ENCODE measurements around the gene CCSER1.
A peak's percentile ranks its signal among the peaks of the same experiment; 100 is the strongest.

CCSER1 gene

DNA sequence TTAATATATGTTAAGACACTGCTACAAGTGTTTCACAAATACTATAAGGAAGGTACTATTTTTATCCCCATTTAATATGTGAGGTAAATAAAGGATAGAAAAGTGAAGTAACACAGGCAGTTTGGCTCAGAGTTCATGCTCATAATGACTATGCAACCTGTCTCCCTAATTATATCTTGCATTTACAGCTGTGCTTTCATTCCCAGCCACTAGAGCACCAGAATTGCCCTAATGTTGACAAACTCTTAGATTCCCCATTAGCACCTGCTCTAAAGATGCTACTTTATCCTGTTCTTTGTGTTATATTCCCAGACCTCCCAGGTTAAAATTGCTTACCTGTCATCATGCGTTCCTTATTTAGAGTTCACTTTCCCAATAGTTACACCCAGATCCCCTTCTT, 833.6 kb downstream of the CCSER1 start:
- H3K9me3 ChIP-seq, result no peaks in the 10 kb centered on the region
- H3K27me3 ChIP-seq, result no peaks in the 10 kb centered on the region
- H3K4me1 ChIP-seq, result peaks cover 9% of the 10 kb centered on the region; the same call in 1 of the 2 replicates
- no peaks in the 10 kb centered on the region for H3K36me3 ChIP-seq
- no peak for DNase-seq
- no peak overlapping the region for H3K4me3 ChIP-seq (ENCODE audit: low read depth, low read length)
- TF ChIP-seq, protein P1, sequence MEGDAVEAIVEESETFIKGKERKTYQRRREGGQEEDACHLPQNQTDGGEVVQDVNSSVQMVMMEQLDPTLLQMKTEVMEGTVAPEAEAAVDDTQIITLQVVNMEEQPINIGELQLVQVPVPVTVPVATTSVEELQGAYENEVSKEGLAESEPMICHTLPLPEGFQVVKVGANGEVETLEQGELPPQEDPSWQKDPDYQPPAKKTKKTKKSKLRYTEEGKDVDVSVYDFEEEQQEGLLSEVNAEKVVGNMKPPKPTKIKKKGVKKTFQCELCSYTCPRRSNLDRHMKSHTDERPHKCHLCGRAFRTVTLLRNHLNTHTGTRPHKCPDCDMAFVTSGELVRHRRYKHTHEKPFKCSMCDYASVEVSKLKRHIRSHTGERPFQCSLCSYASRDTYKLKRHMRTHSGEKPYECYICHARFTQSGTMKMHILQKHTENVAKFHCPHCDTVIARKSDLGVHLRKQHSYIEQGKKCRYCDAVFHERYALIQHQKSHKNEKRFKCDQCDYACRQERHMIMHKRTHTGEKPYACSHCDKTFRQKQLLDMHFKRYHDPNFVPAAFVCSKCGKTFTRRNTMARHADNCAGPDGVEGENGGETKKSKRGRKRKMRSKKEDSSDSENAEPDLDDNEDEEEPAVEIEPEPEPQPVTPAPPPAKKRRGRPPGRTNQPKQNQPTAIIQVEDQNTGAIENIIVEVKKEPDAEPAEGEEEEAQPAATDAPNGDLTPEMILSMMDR (IDR thresholded peaks at IDR 0.05; ENCODE audit: low read depth, low read length), result peak; percentile 24; the same call in 1 of the 2 replicates

DNA sequence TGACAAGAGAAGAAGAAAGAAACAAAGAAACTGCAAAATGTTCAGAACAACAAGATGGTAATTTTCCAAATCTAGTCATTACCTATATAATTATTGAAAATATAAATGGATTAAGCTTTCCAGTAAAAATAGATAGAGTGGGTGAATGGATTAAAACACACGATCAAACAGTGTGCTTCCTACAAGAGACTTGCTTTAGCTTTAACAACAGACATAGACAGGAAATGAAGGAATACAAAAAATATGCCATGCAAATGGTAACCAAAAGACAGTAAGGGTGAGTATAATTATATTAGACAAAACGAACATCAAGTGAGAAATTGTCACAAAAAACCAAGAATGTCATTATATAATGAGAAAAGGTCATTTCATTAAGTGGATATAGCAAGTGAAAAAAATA, 842.8 kb downstream of the CCSER1 start:
- TF ChIP-seq, protein P1 (IDR thresholded peaks at IDR 0.05; ENCODE audit: low read depth, low read length), result no peak

DNA sequence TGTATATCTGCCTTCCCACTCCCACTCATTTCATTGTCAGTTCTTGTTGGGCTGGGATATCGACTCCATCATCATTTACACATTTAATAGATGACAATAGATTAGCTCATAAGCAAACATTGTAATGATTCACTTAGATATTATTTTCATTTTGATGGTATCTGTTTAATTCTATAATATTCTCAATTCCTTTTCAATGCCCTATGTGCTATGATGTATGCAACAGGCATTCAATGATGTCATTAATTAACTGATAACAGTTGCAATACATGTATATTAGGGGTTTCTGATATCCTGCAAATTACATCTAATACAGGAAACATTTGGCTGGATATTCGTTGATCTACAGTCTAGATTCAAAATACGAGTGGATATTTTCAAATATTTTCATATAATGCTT, 850.5 kb downstream of the CCSER1 start:
- no peak for DNase-seq
- Histone ChIP-seq H3K27me3 (no peaks in the 10 kb centered on the region), H3K4me3 (ENCODE audit: low read depth, low read length) (no peak overlapping the region), H3K9me3 (no peaks in the 10 kb centered on the region), H3K36me3 (no peaks in the 10 kb centered on the region), H3K4me1 (peaks cover 8% of the 10 kb centered on the region)
- TF ChIP-seq, protein P1 (IDR thresholded peaks at IDR 0.05; ENCODE audit: low read depth, low read length), result no peak

More for the DNA sequence above, 842.8 kb downstream of the CCSER1 start:
- H3K27me3 ChIP-seq, result no peaks in the 10 kb centered on the region
- no peak for DNase-seq
- no peak overlapping the region for H3K4me3 ChIP-seq (ENCODE audit: low read depth, low read length)
- H3K9me3 ChIP-seq, result no peaks in the 10 kb centered on the region
- no peaks in the 10 kb centered on the region for H3K36me3 ChIP-seq
- H3K4me1 ChIP-seq, result no peaks in the 10 kb centered on the region

DNA sequence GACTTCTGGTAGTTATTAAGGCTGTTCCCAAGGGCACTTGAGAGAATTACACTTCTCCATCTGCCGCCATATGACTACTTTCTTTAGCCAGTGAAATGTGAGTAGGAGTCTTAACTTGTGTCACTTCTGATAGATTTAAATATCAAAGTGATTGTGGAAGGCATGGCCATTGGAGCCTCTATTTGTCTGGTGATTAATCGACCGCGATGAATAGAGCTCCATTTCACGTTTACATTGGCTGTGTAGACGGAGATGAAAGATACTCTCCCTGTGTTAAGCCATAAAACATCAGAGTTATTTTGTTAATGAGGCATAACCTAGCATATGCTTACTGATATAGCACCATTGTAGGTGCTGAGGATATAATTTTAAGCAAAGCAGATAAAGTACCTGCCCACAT, 852.4 kb downstream of the CCSER1 start:
- Histone ChIP-seq H3K4me3 (ENCODE audit: low read depth, low read length) (no peak overlapping the region), H3K4me1 (peaks cover 8% of the 10 kb centered on the region), H3K27me3 (no peaks in the 10 kb centered on the region), H3K36me3 (no peaks in the 10 kb centered on the region), H3K9me3 (no peaks in the 10 kb centered on the region)
- TF ChIP-seq, protein P1 (IDR thresholded peaks at IDR 0.05; ENCODE audit: low read depth, low read length), result no peak
- DNase-seq, result no peak

DNA sequence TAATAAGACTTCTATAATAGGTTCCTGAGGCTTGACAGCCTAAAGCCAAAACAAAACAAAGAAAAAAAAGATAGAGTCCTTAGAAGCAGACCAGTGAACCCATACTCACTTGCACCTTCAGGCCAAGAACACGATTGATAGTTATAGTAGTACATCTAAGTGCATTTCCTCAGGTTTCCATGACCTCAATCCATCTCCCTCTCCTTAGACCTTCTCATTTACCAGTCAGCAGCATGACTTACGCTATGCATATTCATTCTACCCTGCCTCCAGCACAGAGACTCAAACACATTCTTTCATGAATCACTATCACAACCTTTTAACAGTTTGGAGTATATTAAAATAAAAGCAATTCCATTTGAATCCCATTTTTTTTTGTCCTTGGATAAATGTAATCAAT, 855.6 kb downstream of the CCSER1 start:
- no peak for DNase-seq
- no peaks in the 10 kb centered on the region for H3K9me3 ChIP-seq
- no peaks in the 10 kb centered on the region for H3K27me3 ChIP-seq
- H3K4me3 ChIP-seq (ENCODE audit: low read depth, low read length), result no peak overlapping the region
- H3K4me1 ChIP-seq, result peaks cover 3% of the 10 kb centered on the region
- no peaks in the 10 kb centered on the region for H3K36me3 ChIP-seq
- TF ChIP-seq, protein P1 (IDR thresholded peaks at IDR 0.05; ENCODE audit: low read depth, low read length), result no peak

DNA sequence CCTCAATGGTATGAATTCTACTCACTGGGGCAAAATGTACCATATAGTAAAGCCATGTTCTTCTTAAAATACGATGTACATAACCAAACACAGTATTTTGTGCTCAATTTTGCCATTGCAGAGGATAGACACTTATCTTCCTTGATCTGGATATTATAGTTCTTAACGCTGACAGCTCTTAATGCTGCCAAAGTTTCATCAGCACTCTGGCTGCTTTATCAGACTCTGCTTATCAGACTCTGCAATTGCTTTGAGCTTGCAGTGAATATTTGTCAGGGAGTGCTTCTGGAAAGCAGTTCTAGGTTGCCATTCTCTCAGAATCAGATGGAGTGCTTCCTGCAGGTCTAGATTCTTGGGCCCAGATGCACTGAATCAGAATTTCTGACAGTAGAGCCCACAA, 863.1 kb downstream of the CCSER1 start:
- TF ChIP-seq, protein P1 (IDR thresholded peaks at IDR 0.05; ENCODE audit: low read depth, low read length), result no peak

More for the DNA sequence above, 863.1 kb downstream of the CCSER1 start:
- DNase-seq, result no peak
- no peaks in the 10 kb centered on the region for H3K36me3 ChIP-seq
- H3K4me1 ChIP-seq, result peaks cover 27% of the 10 kb centered on the region
- H3K9me3 ChIP-seq, result no peaks in the 10 kb centered on the region
- no peaks in the 10 kb centered on the region for H3K27me3 ChIP-seq
- H3K4me3 ChIP-seq (ENCODE audit: low read depth, low read length), result no peak overlapping the region

All from BE2C (cell line).